HepG2 (cell line): ENCODE results near the gene GPBP1. TPM values are rescaled to one million over a fixed set of nuclear protein-coding genes. Genes with fewer than 3 reads are reported as not detected.

Source experiments
- ATAC-seq: fragments of 200-7000 bp; cut with Tn5 transposase; 3 replicates; pipeline ENCODE4 v1.9.1; 2020; ENCODE audit warnings: mild to moderate bottlenecking, moderate library complexity
- BruUV-seq: library from RNA; stranded (reverse); fragments of 400-500 nt; replicated peaks from 2 replicates; lab custom pipeline; 2021; lab: Mats Ljungman, UMichigan
- CTCF ChIA-PET: fragments of 300-600 bp; formaldehyde crosslinking; extraction: SDS; loops from one replicate; lab custom pipeline; 2021; ENCODE audit warnings: low total read pairs, inconsistent platforms, low intra/inter-chr PET ratio; lab: Yijun Ruan, JAX
- POLR2A ChIA-PET: fragments of 350-600 bp; sonication (Branson Sonifier 250); formaldehyde crosslinking; loops from one replicate; lab custom pipeline; 2020; ENCODE audit warnings: antibody characterized with exemption, inconsistent platforms; lab: Yijun Ruan, JAX
- DNase-seq: peaks from one replicate; pipeline ENCODE4 v3.0.0-alpha.2; 2015; ENCODE audit warnings: low spot score
- FAIRE-seq: peaks from 3 replicates; lab custom pipeline; 2011; peaks lifted over from hg19 to GRCh38; lab: Jason Lieb, UNC
- H2AFZ ChIP-seq: one replicate; pipeline ENCODE4 v1.6.1; 2011; ENCODE audit warnings: low read length, inconsistent platforms
- H3K27ac ChIP-seq: fragments of 300-600 bp; 3 replicates; pipeline ENCODE4 v1.8.0; 2011; ENCODE audit warnings: mixed run types, mild to moderate bottlenecking, mixed read lengths, low read length, inconsistent platforms; ENCODE audit not compliant: insufficient read depth; ENCODE audit errors: extremely low read length
- H3K27me3 ChIP-seq, 2 experiments: fragments of 200-600 bp in 1 of 2; 2 replicates in 1 of 2; 3 replicates in 1 of 2; pipeline versions ENCODE4 v1.6.0 to v1.8.0; 2011; ENCODE audit warnings: low read length in 2 of 2, mild to moderate bottlenecking in 2 of 2, moderate library complexity in 2 of 2, inconsistent platforms in 1 of 2; ENCODE audit not compliant: insufficient read depth in 2 of 2, control insufficient read depth in 1 of 2
- H3K36me3 ChIP-seq, 2 experiments: fragments of 200-600 bp in 1 of 2; replicated peaks in 1 of 2; 2 replicates in 1 of 2; 3 replicates in 1 of 2; pipeline versions ENCODE4 v1.5.1 to v1.8.0; 2011; ENCODE audit warnings: low read length in 2 of 2, inconsistent platforms in 1 of 2; ENCODE audit not compliant: insufficient read depth in 2 of 2, control insufficient read depth in 1 of 2
- H3K4me1 ChIP-seq: 2 replicates; pipeline ENCODE4 v1.5.1; 2012; ENCODE audit warnings: low read length, inconsistent platforms; ENCODE audit not compliant: insufficient read depth
- H3K4me2 ChIP-seq: 2 replicates; pipeline ENCODE4 v1.6.0; 2011; ENCODE audit warnings: low read depth, low read length, inconsistent platforms
- H3K4me3 ChIP-seq, 3 experiments: fragments of 200-600 bp in 1 of 3; sonication (generic), shearing (Covaris generic) in 1 of 3; replicated peaks in 1 of 3; 2 replicates each; pipeline ENCODE4 v1.5.1; 2011 to 2016; ENCODE audit warnings: low read length in 3 of 3, inconsistent platforms in 2 of 3, low read depth in 2 of 3, mild to moderate bottlenecking in 2 of 3, control low read depth in 1 of 3, mixed read lengths in 1 of 3; ENCODE audit not compliant: insufficient read depth in 1 of 3
- H3K79me2 ChIP-seq: one replicate; pipeline ENCODE4 v1.6.1; 2011; ENCODE audit warnings: low read length, inconsistent platforms; ENCODE audit not compliant: insufficient read depth
- H3K9ac ChIP-seq: 2 replicates; pipeline ENCODE4 v1.6.0; 2011; ENCODE audit warnings: mild to moderate bottlenecking, low read depth, low read length, inconsistent platforms; ENCODE audit not compliant: insufficient read depth
- H3K9me3 ChIP-seq: 2 replicates; pipeline ENCODE4 v1.5.1; 2012; ENCODE audit warnings: mild to moderate bottlenecking, low read length
- H4K20me1 ChIP-seq: 2 replicates; pipeline ENCODE4 v1.6.0; 2011; ENCODE audit warnings: inconsistent platforms, mild to moderate bottlenecking, low read length, moderate library complexity; ENCODE audit not compliant: insufficient read depth
- CHD2 ChIP-seq: IDR thresholded peaks from 2 replicates; pipeline ENCODE4 v1.6.1; 2011; ENCODE audit warnings: low read depth, low read length, improper control_type of control experiment
- POLR2G ChIP-seq: fragments of 200-400 bp; formaldehyde crosslinking; IDR thresholded peaks from 2 replicates; pipeline ENCODE4 v1.6.1; 2018; ENCODE audit warnings: mild to moderate bottlenecking, low read depth, low read length, moderate library complexity
- SETDB1 ChIP-seq: sonication (generic); formaldehyde crosslinking; IDR thresholded peaks from 2 replicates; pipeline ENCODE4 v1.5.1; 2020; ENCODE audit warnings: missing genetic modification reagents, mild to moderate bottlenecking, borderline replicate concordance
- YEATS4 ChIP-seq: sonication (generic); formaldehyde crosslinking; IDR thresholded peaks from 2 replicates; pipeline ENCODE4 v1.4.0; 2020; ENCODE audit warnings: missing genetic modification reagents, borderline replicate concordance
- ZBTB20 ChIP-seq: sonication (generic); formaldehyde crosslinking; IDR thresholded peaks from 2 replicates; pipeline ENCODE4 v1.8.1; 2023; ENCODE audit warnings: missing genetic modification reagents, low read depth, mild to moderate bottlenecking, borderline replicate concordance
- ZBTB38 ChIP-seq: sonication (generic); formaldehyde crosslinking; IDR thresholded peaks from 2 replicates; pipeline ENCODE4 v1.5.1; 2020; ENCODE audit warnings: mild to moderate bottlenecking, missing genetic modification reagents
- ZNF354B ChIP-seq: sonication (generic); formaldehyde crosslinking; IDR thresholded peaks from 2 replicates; pipeline ENCODE4 v1.8.0; 2022; ENCODE audit warnings: mild to moderate bottlenecking, missing genetic modification reagents
- ZNF772 ChIP-seq: sonication (generic); formaldehyde crosslinking; IDR thresholded peaks from 2 replicates; pipeline ENCODE4 v1.5.0; 2020; ENCODE audit warnings: mild to moderate bottlenecking, missing genetic modification reagents
- ZNF775 ChIP-seq: sonication (generic); formaldehyde crosslinking; IDR thresholded peaks from 2 replicates; pipeline ENCODE4 v1.4.0; 2020; ENCODE audit warnings: missing genetic modification reagents, mild to moderate bottlenecking, moderate library complexity, borderline replicate concordance
- WGBS: methylation state at CpG from one replicate; pipeline ENCODE4 v1.1.6; 2017; ENCODE audit warnings: low lambda C conversion rate; 5-methylcytosine and 5-hydroxymethylcytosine counted together
- in situ Hi-C: cut with HindIII; loops from 2 replicates; pipeline ENCODE4 v1.10.0; 2017; ENCODE audit warnings: low pct_unique_long_range_greater_than_20kb; ENCODE audit not compliant: extremely low pct_ligation_motif_present
- intact Hi-C: fragments of 100-400 bp; cut with micrococcal nuclease; formaldehyde crosslinking; loops from one replicate; pipeline ENCODE4 v1.10.0; 2022; ENCODE audit not compliant: unreplicated experiment
- polyA plus RNA-seq, 8 experiments: library from polyadenylated mRNA; depleted of rRNA in 3 of 8; stranded (reverse) in 7 of 8; unstranded in 1 of 8; fragments of >200 nt; fragmentation: Illumina TruSeq in 4 of 8; extraction: Trizol in 4 of 8; gene quantifications; 2 replicates each; pipeline versions ENCODE4 v1.2.1 to v1.2.3, GENCODE V29; 2011 to 2016; ENCODE audit warnings: low read depth in 4 of 8, missing spikeins in 1 of 8, mixed read lengths in 1 of 8; ENCODE audit not compliant: insufficient read depth in 1 of 8
- total RNA-seq, 5 experiments: library from RNA; depleted of rRNA; stranded (reverse); fragments of >200 nt; fragmentation: Illumina TruSeq; extraction: Trizol; gene quantifications; 2 replicates each; pipeline ENCODE4 v1.2.3, GENCODE V29; 2016; ENCODE audit warnings: low read depth in 1 of 5
- TF ChIP-seq, protein P1 (sequence below): sonication (generic); formaldehyde crosslinking; IDR thresholded peaks from 2 replicates; pipeline ENCODE4 v1.5.0; 2020; ENCODE audit warnings: mild to moderate bottlenecking, missing genetic modification reagents
- TF ChIP-seq, protein P2 (sequence below): sonication (generic); formaldehyde crosslinking; IDR thresholded peaks from 2 replicates; pipeline ENCODE4 v1.4.0; 2020; ENCODE audit warnings: missing genetic modification reagents, borderline replicate concordance
- TF ChIP-seq, protein P3 (sequence below): sonication (generic); formaldehyde crosslinking; IDR thresholded peaks from 2 replicates; pipeline ENCODE4 v1.5.0; 2020; ENCODE audit warnings: missing genetic modification reagents, mild to moderate bottlenecking, borderline replicate concordance

Gene GPBP1
- total and polyA plus RNA-seq, 2 of the 13 experiments (the other 11 are each of a cell fraction or from before 2014, with no cell fraction given): 27.1 to 72.2 TPM

DNA sequence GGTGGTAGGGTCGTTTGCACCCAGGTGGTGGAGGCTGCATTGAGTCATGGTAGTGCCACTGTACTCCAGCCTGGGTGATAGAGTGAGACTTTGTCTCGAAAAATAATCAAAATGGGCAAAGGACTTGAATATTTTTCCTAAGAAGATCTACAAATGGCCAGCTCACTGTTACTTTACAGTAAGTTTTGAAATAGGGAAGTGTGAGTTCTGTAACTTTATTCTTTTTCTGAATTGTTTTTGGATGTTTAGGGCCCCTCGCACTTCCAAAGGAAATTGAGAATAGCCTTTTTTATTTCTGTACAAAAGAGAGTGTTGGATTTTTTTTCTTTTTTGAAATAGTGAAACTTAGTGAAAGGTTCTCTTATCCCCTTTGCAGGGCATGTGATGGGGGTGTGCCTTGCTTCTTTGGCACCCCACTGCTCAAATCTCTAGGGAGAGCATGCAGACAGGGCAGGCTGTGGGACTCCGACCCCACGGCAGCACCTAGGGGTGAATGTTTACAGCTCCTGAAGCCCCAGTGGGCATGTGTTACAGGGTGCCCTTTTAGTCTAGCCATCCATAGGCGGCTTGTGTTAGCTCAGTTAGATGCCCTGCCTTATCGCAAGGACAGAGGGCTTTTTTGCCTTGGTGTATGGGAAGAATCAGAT, 33.3 kb downstream of the GPBP1 start (continued):
- TF ChIP-seq, protein P1, sequence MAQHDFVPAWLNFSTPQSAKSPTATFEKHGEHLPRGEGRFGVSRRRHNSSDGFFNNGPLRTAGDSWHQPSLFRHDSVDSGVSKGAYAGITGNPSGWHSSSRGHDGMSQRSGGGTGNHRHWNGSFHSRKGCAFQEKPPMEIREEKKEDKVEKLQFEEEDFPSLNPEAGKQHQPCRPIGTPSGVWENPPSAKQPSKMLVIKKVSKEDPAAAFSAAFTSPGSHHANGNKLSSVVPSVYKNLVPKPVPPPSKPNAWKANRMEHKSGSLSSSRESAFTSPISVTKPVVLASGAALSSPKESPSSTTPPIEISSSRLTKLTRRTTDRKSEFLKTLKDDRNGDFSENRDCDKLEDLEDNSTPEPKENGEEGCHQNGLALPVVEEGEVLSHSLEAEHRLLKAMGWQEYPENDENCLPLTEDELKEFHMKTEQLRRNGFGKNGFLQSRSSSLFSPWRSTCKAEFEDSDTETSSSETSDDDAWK (CRISPR knock-in tag): no peak
- TF ChIP-seq CHD2 (no peak), ZNF775 (CRISPR knock-in tag) (no peak), YEATS4 (CRISPR knock-in tag) (no peak), POLR2G (no peak)

DNA sequence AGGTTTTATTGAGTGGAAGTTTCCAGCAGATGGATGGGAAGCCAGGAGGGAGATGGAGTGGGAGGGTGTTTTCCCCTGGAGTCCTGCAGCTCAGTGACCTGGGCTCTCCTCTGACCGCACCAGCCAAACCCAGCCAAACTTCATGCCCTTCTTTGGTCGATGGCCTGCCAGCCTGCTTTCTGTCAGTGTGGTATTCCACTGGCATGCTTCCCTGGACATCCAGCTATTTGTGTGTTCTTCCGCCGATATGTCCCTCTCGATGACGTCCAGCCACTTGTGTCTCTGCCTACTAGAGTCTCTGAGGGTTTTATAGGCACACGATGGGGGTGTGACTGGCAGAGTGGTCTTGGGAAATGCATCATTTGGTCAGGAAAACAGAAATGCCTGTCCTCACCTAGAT, 33.8 kb downstream of the GPBP1 start:
- DNase-seq: no peak
- peaks cover 67% of the 10 kb centered on the region for H4K20me1 ChIP-seq
- WGBS: 99% methylated on average over 7 of the region's 7 CpGs
- peaks cover 1 to 6% of the 10 kb centered on the region in 2 experiments; a peak in 1 of 5 replicates for H3K36me3 ChIP-seq
- peaks cover 48% of the 10 kb centered on the region for H3K4me1 ChIP-seq
- no peak; the same call in 2 of the 3 replicates for ATAC-seq
- no peak overlapping the region for H2AFZ ChIP-seq
- no peaks in the 10 kb centered on the region for H3K27me3 ChIP-seq
- BruUV-seq: no TSS peak
- no peak overlapping the region for H3K9ac ChIP-seq
- no peak for TF ChIP-seq SETDB1 (CRISPR knock-in tag)
- 0 out of 2 replicates have a peak, but pooled peaks have one; percentile 28 for TF ChIP-seq ZBTB38 (CRISPR knock-in tag)
- no peak for TF ChIP-seq ZBTB20 (CRISPR knock-in tag)
- no peak for TF ChIP-seq ZNF772 (CRISPR knock-in tag)
- TF ChIP-seq, protein P2, sequence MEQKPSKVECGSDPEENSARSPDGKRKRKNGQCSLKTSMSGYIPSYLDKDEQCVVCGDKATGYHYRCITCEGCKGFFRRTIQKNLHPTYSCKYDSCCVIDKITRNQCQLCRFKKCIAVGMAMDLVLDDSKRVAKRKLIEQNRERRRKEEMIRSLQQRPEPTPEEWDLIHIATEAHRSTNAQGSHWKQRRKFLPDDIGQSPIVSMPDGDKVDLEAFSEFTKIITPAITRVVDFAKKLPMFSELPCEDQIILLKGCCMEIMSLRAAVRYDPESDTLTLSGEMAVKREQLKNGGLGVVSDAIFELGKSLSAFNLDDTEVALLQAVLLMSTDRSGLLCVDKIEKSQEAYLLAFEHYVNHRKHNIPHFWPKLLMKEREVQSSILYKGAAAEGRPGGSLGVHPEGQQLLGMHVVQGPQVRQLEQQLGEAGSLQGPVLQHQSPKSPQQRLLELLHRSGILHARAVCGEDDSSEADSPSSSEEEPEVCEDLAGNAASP: no peak
- TF ChIP-seq ZNF354B: no peak
- TF ChIP-seq, protein P3, sequence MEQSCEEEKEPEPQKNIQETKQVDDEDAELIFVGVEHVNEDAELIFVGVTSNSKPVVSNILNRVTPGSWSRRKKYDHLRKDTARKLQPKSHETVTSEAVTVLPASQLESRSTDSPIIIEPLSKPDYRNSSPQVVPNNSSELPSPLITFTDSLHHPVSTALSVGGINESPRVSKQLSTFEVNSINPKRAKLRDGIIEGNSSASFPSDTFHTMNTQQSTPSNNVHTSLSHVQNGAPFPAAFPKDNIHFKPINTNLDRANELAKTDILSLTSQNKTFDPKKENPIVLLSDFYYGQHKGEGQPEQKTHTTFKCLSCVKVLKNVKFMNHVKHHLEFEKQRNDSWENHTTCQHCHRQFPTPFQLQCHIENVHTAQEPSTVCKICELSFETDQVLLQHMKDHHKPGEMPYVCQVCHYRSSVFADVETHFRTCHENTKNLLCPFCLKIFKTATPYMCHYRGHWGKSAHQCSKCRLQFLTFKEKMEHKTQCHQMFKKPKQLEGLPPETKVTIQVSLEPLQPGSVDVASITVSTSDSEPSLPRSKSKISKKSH (CRISPR knock-in tag): no peak
- no peak overlapping the region for H3K4me2 ChIP-seq
- H3K4me3 ChIP-seq: no peak overlapping the region
- in situ Hi-C loops (no loop called here), intact Hi-C loops (no loop called here)
- no peak for FAIRE-seq
- POLR2A ChIA-PET: no interaction called here
- H3K9me3 ChIP-seq: no peaks in the 10 kb centered on the region
- CTCF ChIA-PET: no interaction called here
- no peak overlapping the region for H3K27ac ChIP-seq
- H3K79me2 ChIP-seq: peaks cover 99% of the 10 kb centered on the region
